IMR-90 (cell line): Measurements from ENCODE around the gene TCP1. TPM values are rescaled to one million over a fixed set of nuclear protein-coding genes. Genes with fewer than 3 reads are reported as not detected.

Experiments
- ATAC-seq: fragments of 200-7000 bp; cut with Tn5 transposase; 2 replicates; pipeline ENCODE4 v1.9.1; 2020; ENCODE audit warnings: low read depth, mild to moderate bottlenecking, moderate library complexity
- BruUV-seq: library from RNA; stranded (reverse); fragments of 400-500 nt; replicated peaks from 2 replicates; lab custom pipeline; 2021; lab: Mats Ljungman, UMichigan
- CTCF ChIA-PET: fragments of 300-600 bp; formaldehyde crosslinking; extraction: SDS; loops from one replicate; lab custom pipeline; 2021; ENCODE audit warnings: antibody characterized with exemption; lab: Yijun Ruan, JAX
- POLR2A ChIA-PET: fragments of 300-600 bp; sonication (Branson Sonifier 250); formaldehyde crosslinking; loops from one replicate; lab custom pipeline; 2022; ENCODE audit warnings: antibody characterized with exemption; ENCODE audit not compliant: unreplicated experiment; lab: Charles Lee
- DNase-seq: peaks from one replicate; pipeline ENCODE4 v3.0.0; 2013
- H2AFZ ChIP-seq: replicated peaks from 2 replicates; pipeline ENCODE3; 2013; ENCODE audit warnings: low read length, mild to moderate bottlenecking; ENCODE audit not compliant: poor library complexity
- H2AK5ac ChIP-seq: 2 replicates; pipeline ENCODE4 v1.6.1; 2013; ENCODE audit warnings: low read depth, low read length, inconsistent platforms
- H2AK9ac ChIP-seq: replicated peaks from 2 replicates; pipeline ENCODE3; 2013; ENCODE audit warnings: mild to moderate bottlenecking, low read depth, low read length, moderate library complexity; ENCODE audit not compliant: poor library complexity
- H2BK120ac ChIP-seq: 2 replicates; pipeline ENCODE4 v1.6.1; 2013; ENCODE audit warnings: low read depth, low read length, inconsistent platforms
- H2BK15ac ChIP-seq: 3 replicates; pipeline ENCODE4 v1.6.1; 2013; ENCODE audit warnings: low read depth, low read length, inconsistent platforms
- H2BK20ac ChIP-seq: 2 replicates; pipeline ENCODE4 v1.6.1; 2013; ENCODE audit warnings: low read depth, mild to moderate bottlenecking, inconsistent platforms, low read length, moderate library complexity
- H2BK5ac ChIP-seq: 2 replicates; pipeline ENCODE4 v1.6.1; 2013; ENCODE audit warnings: mild to moderate bottlenecking, low read depth, low read length, inconsistent platforms; ENCODE audit not compliant: poor library complexity, severe bottlenecking
- H3K14ac ChIP-seq: replicated peaks from 2 replicates; pipeline ENCODE4 v1.6.1; 2013; ENCODE audit warnings: low read depth, low read length, inconsistent platforms
- H3K18ac ChIP-seq: 2 replicates; pipeline ENCODE4 v1.6.1; 2013; ENCODE audit warnings: low read depth, low read length, control low read depth
- H3K23ac ChIP-seq: 2 replicates; pipeline ENCODE4 v1.6.1; 2013; ENCODE audit warnings: low read depth, low read length, inconsistent platforms
- H3K27ac ChIP-seq: 2 replicates; pipeline ENCODE4 v1.5.1; 2013; ENCODE audit warnings: mild to moderate bottlenecking, control low read depth, low read length; ENCODE audit not compliant: insufficient read depth
- H3K27me3 ChIP-seq: 2 replicates; pipeline ENCODE4 v1.6.1; 2013; ENCODE audit warnings: low read length; ENCODE audit not compliant: control insufficient read depth, insufficient read depth
- H3K36me3 ChIP-seq: 2 replicates; pipeline ENCODE4 v1.6.1; 2013; ENCODE audit warnings: low read length, mixed read lengths; ENCODE audit not compliant: control insufficient read depth, insufficient read depth
- H3K4ac ChIP-seq: 2 replicates; pipeline ENCODE4 v1.6.1; 2013; ENCODE audit warnings: low read depth, low read length, inconsistent platforms
- H3K4me1 ChIP-seq: 2 replicates; pipeline ENCODE4 v1.6.1; 2013; ENCODE audit warnings: low read length, mixed read lengths; ENCODE audit not compliant: control insufficient read depth, insufficient read depth
- H3K4me2 ChIP-seq: 2 replicates; pipeline ENCODE4 v1.6.1; 2013; ENCODE audit warnings: low read depth, mild to moderate bottlenecking, control low read depth, low read length, moderate library complexity
- H3K4me3 ChIP-seq: 2 replicates; pipeline ENCODE4 v1.5.1; 2013; ENCODE audit warnings: low read depth, mild to moderate bottlenecking, control low read depth, low read length, moderate library complexity; ENCODE audit not compliant: insufficient read depth
- H3K56ac ChIP-seq: 2 replicates; pipeline ENCODE4 v1.6.1; 2013; ENCODE audit warnings: low read length, inconsistent platforms; ENCODE audit not compliant: insufficient read depth; ENCODE audit errors: extremely low read depth
- H3K79me1 ChIP-seq, 2 experiments: 2 replicates each; pipeline ENCODE4 v1.6.1; 2013; ENCODE audit warnings: low read length in 2 of 2, inconsistent platforms in 1 of 2, low read depth in 1 of 2
- H3K9ac ChIP-seq: 2 replicates; pipeline ENCODE4 v1.6.1; 2013; ENCODE audit warnings: low read depth, low read length, control low read depth
- H3K9me1 ChIP-seq: 2 replicates; pipeline ENCODE4 v1.6.1; 2013; ENCODE audit warnings: low read length, inconsistent platforms; ENCODE audit not compliant: insufficient read depth
- H3K9me3 ChIP-seq: 2 replicates; pipeline ENCODE4 v1.6.1; 2013; ENCODE audit warnings: low read length; ENCODE audit not compliant: control insufficient read depth, insufficient read depth
- H4K20me1 ChIP-seq: 2 replicates; pipeline ENCODE4 v1.6.1; 2013; ENCODE audit warnings: low read length, inconsistent platforms; ENCODE audit not compliant: insufficient read depth
- H4K5ac ChIP-seq: 2 replicates; pipeline ENCODE4 v1.6.1; 2013; ENCODE audit warnings: mild to moderate bottlenecking, low read depth, low read length, control low read depth
- H4K8ac ChIP-seq, 2 experiments: 2 replicates each; pipeline ENCODE4 v1.6.1; 2013; ENCODE audit warnings: low read depth in 2 of 2, low read length in 2 of 2, control low read depth in 1 of 2, inconsistent platforms in 1 of 2
- H4K91ac ChIP-seq: 2 replicates; pipeline ENCODE4 v1.6.1; 2013; ENCODE audit warnings: low read depth, low read length, inconsistent platforms; ENCODE audit not compliant: insufficient read depth
- SMC3 ChIP-seq: fragments of 150-350 bp; IDR thresholded peaks from 2 replicates; pipeline ENCODE4 v1.6.1; 2016; ENCODE audit warnings: low read depth, mild to moderate bottlenecking, antibody characterized with exemption, low read length, moderate library complexity
- USF2 ChIP-seq: fragments of 150-350 bp; IDR thresholded peaks from 2 replicates; pipeline ENCODE4 v1.6.1; 2017; ENCODE audit warnings: mild to moderate bottlenecking, antibody characterized with exemption, low read length, low read depth
- WGBS, 2 experiments: methylation state at CpG; one replicate each; pipeline versions ENCODE4 v1.1.5 to v1.1.7; 2013; ENCODE audit warnings: missing lambda C conversion rate in 2 of 2; ENCODE audit not compliant: insufficient read length in 1 of 2; ENCODE audit errors: extremely low coverage in 2 of 2; 5-methylcytosine and 5-hydroxymethylcytosine counted together
- dilution Hi-C: fragments of 300-500 bp; cut with HindIII; formaldehyde crosslinking; loops from one replicate; pipeline ENCODE4 v1.14.3; 2018; ENCODE audit warnings: low sequenced_read_pairs; ENCODE audit not compliant: unreplicated experiment
- in situ Hi-C: fragments of 300-500 bp; cut with MboI; formaldehyde crosslinking; loops from 3 replicates; pipeline ENCODE4 v1.14.3; 2019; ENCODE audit warnings: low sequenced_read_pairs, inconsistent platforms, mixed read lengths
- intact Hi-C: fragments of 100-400 bp; cut with micrococcal nuclease; formaldehyde crosslinking; loops from 2 replicates; pipeline ENCODE4 v1.10.0; 2022
- polyA plus RNA-seq, 3 experiments: library from polyadenylated mRNA; depleted of rRNA; stranded (reverse); fragments of >200 nt; gene quantifications; 2 replicates each; pipeline ENCODE4 v1.2.3, GENCODE V29; 2012; ENCODE audit warnings: low replicate concordance in 1 of 3
- total RNA-seq: library from RNA; depleted of rRNA; stranded (reverse); fragments of >200 nt; gene quantifications from 2 replicates; pipeline ENCODE4 v1.2.3, GENCODE V29; 2012

The TCP1 gene
- total and polyA plus RNA-seq, 2 of the 4 experiments (the other 2 are of a cell fraction), result 119 to 576 TPM

DNA sequence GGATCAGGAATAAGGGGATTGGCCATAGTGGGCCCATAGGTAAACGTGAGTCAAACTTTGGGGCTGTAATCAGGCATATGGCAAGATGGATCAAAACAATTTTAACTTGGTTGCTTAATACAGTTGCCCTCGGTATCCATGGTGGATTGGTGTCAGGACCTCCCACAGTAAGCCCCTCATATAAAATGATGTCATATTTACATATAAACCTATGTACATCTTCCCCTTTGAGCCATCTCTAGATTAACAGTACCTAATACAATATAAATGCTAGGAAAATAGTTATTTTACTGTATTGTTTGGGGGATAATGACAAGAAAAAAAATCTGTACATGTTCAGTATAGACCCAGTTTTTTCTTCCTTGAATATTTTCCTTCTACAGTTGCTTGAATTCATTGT, 35.0 kb downstream of the TCP1 start:
- H4K20me1 ChIP-seq, result peaks cover 16% of the 10 kb centered on the region
- ATAC-seq, result no peak
- no peak overlapping the region for H4K5ac ChIP-seq
- no peaks in the 10 kb centered on the region for H3K27me3 ChIP-seq
- WGBS, 2 experiments, result no CpG with 5 or more reads among the region's 2 CpGs
- H3K4me1 ChIP-seq, result peaks cover 3% of the 10 kb centered on the region
- no peak overlapping the region for H2BK120ac ChIP-seq
- no peak overlapping the region for H3K56ac ChIP-seq
- H3K79me1 ChIP-seq, result peaks cover 29% of the 10 kb centered on the region in 2 experiments
- no peak overlapping the region for H4K91ac ChIP-seq
- intact Hi-C loops, result no loop called here
- ChIA-PET CTCF (no interaction called here), POLR2A (interaction anchor here (1.0 kb wide), 1 partner anchor 27 kb away, joined by 3 read pairs; the partner anchor contains the start of gene WTAP)
- no peak overlapping the region for H3K9ac ChIP-seq
- H3K36me3 ChIP-seq, result peaks cover 44% of the 10 kb centered on the region
- no peak overlapping the region for H2BK5ac ChIP-seq
- no TSS peak for BruUV-seq
- H3K9me3 ChIP-seq, result no peaks in the 10 kb centered on the region
- H4K8ac ChIP-seq, result no peak overlapping the region
- no peak overlapping the region for H3K4me3 ChIP-seq
- DNase-seq, result no peak
- TF ChIP-seq SMC3, result no peak
- TF ChIP-seq USF2, result no peak
- no peak overlapping the region for H2AFZ ChIP-seq
- no peak overlapping the region for H3K4ac ChIP-seq
- H2AK9ac ChIP-seq, result no peak overlapping the region
- H2BK20ac ChIP-seq, result no peak overlapping the region
- no peak overlapping the region for H3K27ac ChIP-seq
- H2BK15ac ChIP-seq, result no peak overlapping the region
- no peak overlapping the region for H3K4me2 ChIP-seq
- no peak overlapping the region for H3K14ac ChIP-seq
- in situ Hi-C loops, result no loop called here
- no peak overlapping the region for H3K18ac ChIP-seq
- H3K9me1 ChIP-seq, result peaks cover 10% of the 10 kb centered on the region
- dilution Hi-C loops, result no loop called here
- no peak overlapping the region for H3K23ac ChIP-seq
- no peak overlapping the region for H2AK5ac ChIP-seq
